SHP77 (cell line): ENCODE data around the gene PCMT1.
A peak's percentile ranks its signal among the peaks of the same experiment; 100 is the strongest.
"Not testable (repeated sequence)": the region's sequence is repeated elsewhere in the genome, so short reads cannot be mapped to it uniquely, and the experiment has no call there.

Experiments
- DNase-seq, 2 experiments: peaks; one replicate each; lab custom pipeline; 2025; lab: John Stamatoyannopoulos, UW

PCMT1 gene

GRCh38 chr6:149820506-149820905 is 71.0 kb downstream of the PCMT1 start:
- no peak for DNase-seq

- no peak for DNase-seq
These were observed 72.0 kb downstream of the PCMT1 start for GRCh38 chr6:149821492-149821891.

- no peak for DNase-seq
These were observed 73.5 kb downstream of the PCMT1 start for GRCh38 chr6:149823013-149823412.

GRCh38 chr6:149825292-149825691 is 75.8 kb downstream of the PCMT1 start:
- DNase-seq: no peak

- no peak for DNase-seq
These were observed 81.3 kb downstream of the PCMT1 start for GRCh38 chr6:149830731-149831307.

- DNase-seq: no peak
These were observed 81.8 kb downstream of the PCMT1 start for GRCh38 chr6:149831308-149831820.

GRCh38 chr6:149833651-149834050 is 84.1 kb downstream of the PCMT1 start:
- no peak for DNase-seq

GRCh38 chr6:149834513-149835481 is 85.3 kb downstream of the PCMT1 start:
- peak; percentile 15 to 42 for DNase-seq

GRCh38 chr6:149840345-149841075 is 91.0 kb downstream of the PCMT1 start:
- DNase-seq: peak; percentile 94 to 96

- DNase-seq: no peak
These were observed 92.8 kb downstream of the PCMT1 start for GRCh38 chr6:149842331-149842730.

- no peak for DNase-seq
These were observed 93.6 kb downstream of the PCMT1 start for GRCh38 chr6:149843051-149843633.

- DNase-seq: not testable (repeated sequence)
These were observed 94.5 kb downstream of the PCMT1 start for GRCh38 chr6:149844036-149844435.

GRCh38 chr6:149844480-149844879 is 94.9 kb downstream of the PCMT1 start:
- DNase-seq: no peak

GRCh38 chr6:149845549-149845948 is 96.0 kb downstream of the PCMT1 start:
- DNase-seq: no peak

GRCh38 chr6:149846321-149846720 is 96.8 kb downstream of the PCMT1 start:
- DNase-seq: peak; percentile 42 to 71

- peak in 1 of 2 experiments; percentile 19 for DNase-seq
These were observed 98.4 kb downstream of the PCMT1 start for GRCh38 chr6:149847939-149848267.

GRCh38 chr6:149848343-149848742 is 98.8 kb downstream of the PCMT1 start:
- not testable (repeated sequence) for DNase-seq

- no peak for DNase-seq
These were observed 102.0 kb downstream of the PCMT1 start for GRCh38 chr6:149851461-149852110.

GRCh38 chr6:149852180-149852579 is 102.6 kb downstream of the PCMT1 start:
- no peak for DNase-seq

- no peak for DNase-seq
These were observed 103.3 kb downstream of the PCMT1 start for GRCh38 chr6:149852881-149853280.

GRCh38 chr6:149854017-149854416 is 104.5 kb downstream of the PCMT1 start:
- not testable (repeated sequence) for DNase-seq

GRCh38 chr6:149854532-149854931 is 105.0 kb downstream of the PCMT1 start:
- no peak for DNase-seq
